GM19240 (cell line): ENCODE measurements around the gene LAMP1.
"Not testable (repeated sequence)": the region's sequence is repeated elsewhere in the genome, so short reads cannot be mapped to it uniquely, and the experiment has no call there.

ENCODE experiments used
- DNase-seq: peaks from one replicate; pipeline ENCODE4 v3.0.0; 2011; ENCODE audit warnings: low spot score; ENCODE audit not compliant: insufficient read length

LAMP1 gene

GRCh38 chr13:113297370-113298042 lies 467 bp downstream of the LAMP1 start:
- peak; percentile 25 for DNase-seq

DNA sequence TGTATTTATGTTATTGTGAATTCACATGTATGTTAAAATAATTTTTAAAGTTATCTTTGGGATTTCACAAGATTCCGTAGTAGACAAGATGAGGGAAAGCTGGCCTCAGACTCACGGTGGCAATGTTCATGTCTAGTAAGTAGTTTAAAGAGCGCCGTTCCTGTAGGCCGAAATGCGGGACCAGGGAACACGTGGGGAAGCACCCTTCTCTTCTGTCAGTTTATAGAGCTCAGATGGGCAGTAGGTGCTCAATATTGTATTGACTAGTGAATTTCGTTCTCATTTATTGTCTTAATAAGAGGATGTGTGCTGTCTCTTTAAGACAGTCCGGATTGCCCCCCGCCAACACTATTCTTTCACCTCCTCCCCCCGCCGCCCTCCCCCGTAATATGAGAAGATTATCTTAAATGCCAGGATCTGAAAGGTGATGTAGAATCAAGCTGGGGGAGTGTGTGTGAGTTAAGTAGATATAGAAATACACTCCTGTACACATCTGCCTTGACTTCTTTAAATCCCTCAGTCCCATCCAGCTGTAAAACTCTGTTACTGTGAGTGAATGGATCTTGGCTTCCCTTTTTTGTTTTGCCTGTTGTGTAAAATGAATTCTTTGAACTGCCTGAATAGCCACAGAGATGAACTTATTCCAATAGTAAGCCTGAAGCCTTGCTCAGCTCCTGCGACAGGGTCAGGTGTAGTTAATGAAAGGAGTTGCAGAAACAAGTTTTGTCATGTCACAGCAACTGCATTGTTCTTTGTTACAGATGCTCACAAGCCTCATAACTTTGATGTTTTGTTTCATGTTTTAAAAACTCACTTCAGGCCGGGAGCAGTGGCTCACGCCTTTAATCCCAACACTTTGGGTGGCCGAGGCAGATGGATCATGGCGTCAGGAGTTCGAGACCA lies 1.3 kb downstream of the LAMP1 start:
- DNase-seq: no peak

DNA sequence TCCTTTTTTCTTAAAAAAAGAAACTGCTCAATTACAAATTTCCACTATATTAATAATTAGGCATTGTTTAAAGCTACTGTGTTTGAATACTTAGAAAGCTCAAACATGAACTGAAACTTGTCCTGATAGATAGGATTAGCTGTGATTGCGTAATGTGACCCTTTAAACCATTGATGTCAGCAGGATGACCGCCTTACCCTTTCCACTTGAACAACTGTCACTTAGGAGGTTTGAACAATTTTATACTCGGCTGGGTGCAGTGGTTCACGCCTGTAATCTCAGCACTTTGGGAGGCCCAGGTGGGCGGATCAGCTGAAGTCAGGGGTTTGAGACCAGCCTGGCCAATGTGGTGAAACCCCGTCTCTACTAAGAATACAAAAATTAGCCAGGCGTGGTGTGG lies 2.9 kb downstream of the LAMP1 start:
- DNase-seq: no peak

DNA sequence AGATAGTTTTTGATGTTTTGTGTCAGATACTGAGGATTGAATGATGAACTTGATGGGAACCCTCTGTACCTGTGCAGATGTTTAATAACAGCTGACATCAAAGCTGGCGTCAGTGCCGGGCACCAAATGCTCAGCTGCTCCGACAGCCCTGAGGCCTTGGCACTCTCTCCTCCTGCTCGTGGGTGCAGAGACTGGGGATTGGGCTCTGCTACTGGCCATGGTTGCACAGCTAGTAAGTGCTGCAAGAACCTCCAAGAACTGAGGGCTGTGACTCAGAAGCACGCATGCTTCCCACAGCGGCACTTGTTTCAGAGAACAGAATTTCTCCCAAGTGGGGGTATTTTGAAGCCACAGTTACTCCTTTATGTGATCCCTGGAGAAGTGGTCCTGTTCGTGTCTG lies 5.9 kb downstream of the LAMP1 start:
- DNase-seq: no peak

GRCh38 chr13:113304121-113304520 lies 7.1 kb downstream of the LAMP1 start:
- DNase-seq: no peak

- no peak for DNase-seq
Measured at GRCh38 chr13:113305208-113305607, 8.2 kb downstream of the LAMP1 start.

- DNase-seq: no peak
Measured at GRCh38 chr13:113307491-113307890, 10.5 kb downstream of the LAMP1 start.

DNA sequence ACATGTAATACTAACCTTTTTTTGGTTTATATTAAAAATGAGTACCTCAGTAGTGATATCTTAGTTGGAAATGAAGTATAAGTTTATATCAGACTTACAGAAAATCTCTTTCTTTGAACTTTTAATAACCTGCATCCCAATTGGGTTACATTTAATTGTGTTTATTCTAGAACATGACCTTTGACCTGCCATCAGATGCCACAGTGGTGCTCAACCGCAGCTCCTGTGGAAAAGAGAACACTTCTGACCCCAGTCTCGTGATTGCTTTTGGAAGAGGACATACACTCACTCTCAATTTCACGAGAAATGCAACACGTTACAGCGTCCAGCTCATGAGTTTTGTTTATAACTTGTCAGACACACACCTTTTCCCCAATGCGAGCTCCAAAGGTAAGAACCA lies 12.4 kb downstream of the LAMP1 start:
- DNase-seq: no peak

- DNase-seq: not testable (repeated sequence)
Measured at GRCh38 chr13:113314112-113314511, 17.1 kb downstream of the LAMP1 start.

GRCh38 chr13:113314895-113315470 lies 17.9 kb downstream of the LAMP1 start:
- not testable (repeated sequence) for DNase-seq

DNA sequence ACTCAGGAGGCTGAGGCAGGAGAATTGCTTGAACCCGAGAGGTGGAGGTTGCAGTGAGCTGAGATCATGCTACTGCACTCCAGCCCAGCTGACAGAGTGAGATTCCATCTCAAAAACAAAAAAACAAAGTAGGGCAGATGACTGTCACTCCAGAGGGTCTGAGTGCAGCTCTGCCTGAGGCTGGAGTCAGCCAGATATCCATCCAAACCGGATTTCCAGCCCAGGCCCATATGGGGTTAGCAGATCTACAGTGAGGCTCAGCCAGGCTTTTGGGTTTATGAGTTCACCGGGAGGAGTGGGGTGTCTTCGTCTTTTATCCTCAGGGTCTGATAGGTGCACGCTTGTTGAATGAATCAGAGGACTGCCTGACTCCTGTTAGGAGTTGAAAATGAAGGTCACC lies 19.0 kb downstream of the LAMP1 start:
- DNase-seq: no peak

DNA sequence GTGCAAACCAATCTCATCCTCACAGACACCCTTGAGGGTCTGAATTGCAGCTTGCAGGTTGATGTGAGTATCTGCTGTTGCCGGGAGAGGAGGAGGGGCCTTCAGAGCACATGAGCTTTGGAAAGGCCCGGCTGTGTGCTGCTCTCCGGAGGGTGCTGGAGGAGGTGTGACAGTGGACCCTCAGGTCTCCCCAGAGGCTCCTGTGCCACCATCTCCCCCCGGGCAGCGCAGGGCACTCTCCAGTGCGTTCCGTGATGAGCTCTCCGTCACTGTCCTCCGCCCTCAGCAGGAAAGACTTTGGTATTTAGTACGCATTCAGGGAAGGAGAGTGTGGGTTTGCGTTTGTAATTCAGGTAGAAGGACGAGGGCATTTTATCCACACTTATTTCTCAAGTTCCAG lies 20.0 kb downstream of the LAMP1 start:
- no peak for DNase-seq

GRCh38 chr13:113318956-113319355 lies 21.9 kb downstream of the LAMP1 start:
- no peak for DNase-seq

GRCh38 chr13:113319371-113319770 lies 22.3 kb downstream of the LAMP1 start:
- no peak for DNase-seq

DNA sequence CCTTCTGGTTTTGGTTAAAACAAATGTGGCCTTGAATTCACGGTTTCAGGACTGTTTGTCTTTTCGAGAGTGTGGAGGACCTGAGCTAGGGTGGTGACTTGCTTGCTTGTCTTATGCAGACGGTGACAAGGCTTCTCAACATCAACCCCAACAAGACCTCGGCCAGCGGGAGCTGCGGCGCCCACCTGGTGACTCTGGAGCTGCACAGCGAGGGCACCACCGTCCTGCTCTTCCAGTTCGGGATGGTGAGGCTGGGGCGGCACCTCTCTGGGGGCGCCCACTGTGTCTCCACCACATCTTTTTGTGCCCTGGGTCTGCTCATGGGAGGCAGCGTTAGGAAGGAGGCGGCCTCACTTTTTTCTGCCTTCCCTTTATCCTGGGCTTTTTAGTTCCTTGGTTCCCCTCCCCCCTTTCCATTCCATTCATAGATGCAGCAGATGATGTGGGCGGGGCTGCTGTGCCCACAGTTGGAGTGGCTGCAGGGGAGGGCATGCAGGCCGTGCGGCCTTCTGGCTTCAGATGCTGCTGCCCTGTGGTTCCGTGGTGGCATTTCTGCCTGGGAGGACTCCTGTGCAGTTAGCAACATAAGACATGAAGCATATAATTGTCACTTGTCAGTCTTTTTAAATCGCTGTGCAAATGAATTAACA lies 23.3 kb downstream of the LAMP1 start:
- no peak for DNase-seq

DNA sequence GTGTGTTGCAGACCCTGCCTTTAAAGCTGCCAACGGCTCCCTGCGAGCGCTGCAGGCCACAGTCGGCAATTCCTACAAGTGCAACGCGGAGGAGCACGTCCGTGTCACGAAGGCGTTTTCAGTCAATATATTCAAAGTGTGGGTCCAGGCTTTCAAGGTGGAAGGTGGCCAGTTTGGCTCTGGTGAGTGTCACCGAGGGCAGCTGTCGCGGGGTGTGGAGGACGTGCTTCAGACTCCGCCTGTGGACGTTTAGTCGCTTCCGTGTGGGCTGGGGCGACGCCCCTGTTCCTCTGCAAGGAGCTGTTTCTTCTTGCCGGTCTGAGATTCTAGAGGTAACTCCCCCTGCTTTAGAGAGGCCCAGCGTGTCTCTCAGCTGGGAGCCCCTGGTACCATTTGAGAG lies 24.5 kb downstream of the LAMP1 start:
- DNase-seq: no peak

GRCh38 chr13:113322043-113322461 lies 25.0 kb downstream of the LAMP1 start:
- DNase-seq: no peak

DNA sequence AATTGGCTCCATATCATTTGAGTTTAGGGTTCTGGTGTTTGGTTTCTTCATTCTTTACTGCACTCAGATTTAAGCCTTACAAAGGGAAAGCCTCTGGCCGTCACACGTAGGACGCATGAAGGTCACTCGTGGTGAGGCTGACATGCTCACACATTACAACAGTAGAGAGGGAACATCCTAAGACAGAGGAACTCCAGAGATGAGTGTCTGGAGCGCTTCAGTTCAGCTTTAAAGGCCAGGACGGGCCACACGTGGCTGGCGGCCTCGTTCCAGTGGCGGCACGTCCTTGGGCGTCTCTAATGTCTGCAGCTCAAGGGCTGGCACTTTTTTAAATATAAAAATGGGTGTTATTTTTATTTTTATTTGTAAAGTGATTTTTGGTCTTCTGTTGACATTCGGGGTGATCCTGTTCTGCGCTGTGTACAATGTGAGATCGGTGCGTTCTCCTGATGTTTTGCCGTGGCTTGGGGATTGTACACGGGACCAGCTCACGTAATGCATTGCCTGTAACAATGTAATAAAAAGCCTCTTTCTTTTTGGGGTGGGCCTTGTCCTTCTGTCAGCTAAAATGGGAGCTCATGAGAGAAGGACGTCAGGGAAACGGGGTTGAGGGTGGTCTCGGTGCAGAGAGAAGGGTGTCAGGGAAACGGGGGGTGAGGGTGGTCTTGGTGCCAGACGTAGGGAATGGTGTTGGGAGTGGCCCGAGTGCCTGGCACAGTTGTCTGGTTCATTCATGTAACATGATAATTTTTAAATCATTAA lies 26.0 kb downstream of the LAMP1 start:
- DNase-seq: no peak

- no peak for DNase-seq
Measured at GRCh38 chr13:113323869-113324268, 26.8 kb downstream of the LAMP1 start.

DNA sequence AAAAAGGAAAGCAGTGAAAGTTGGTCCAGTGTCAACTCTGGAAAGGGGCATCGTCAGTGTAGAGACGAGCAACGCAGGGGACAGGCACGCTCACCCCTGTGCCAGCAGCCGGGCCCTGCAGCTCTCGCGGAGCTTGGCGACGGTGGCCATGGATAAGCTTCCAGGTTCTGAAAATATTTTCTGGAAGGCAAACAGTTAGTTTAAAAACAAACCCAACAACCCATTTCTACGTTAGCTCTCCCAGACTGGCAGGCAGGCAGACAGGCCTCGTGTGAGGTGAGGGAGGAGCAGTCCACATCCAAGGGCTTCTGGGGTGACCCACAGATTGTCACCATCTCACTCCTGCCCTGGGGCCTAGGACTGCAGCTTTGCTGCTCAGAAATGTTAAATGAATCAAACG lies 27.4 kb downstream of the LAMP1 start:
- no peak for DNase-seq

GRCh38 chr13:113325779-113326178 lies 28.7 kb downstream of the LAMP1 start:
- DNase-seq: no peak
